ENCODE data around the gene VSTM2L.

The VSTM2L gene

GRCh38 chr20:37914672-37915433 lies 11.9 kb downstream of the VSTM2L start:
- Histone ChIP-seq H3K79me2 (ENCODE audit: insufficient read depth, low read length) (no peaks in the 10 kb centered on the region), H3K4me2 (ENCODE audit: insufficient read depth, low read length) (no peak overlapping the region), H3K27me3 (ENCODE audit: insufficient read depth, low read length, poor library complexity) (peaks cover 31% of the 10 kb centered on the region), H3K4me3 (ENCODE audit: low read depth in 1 of 2, low read length in 2 of 2) (no peak overlapping the region), H3K4me1 (ENCODE audit: insufficient read depth, low read length) (no peaks in the 10 kb centered on the region), H3K36me3 (ENCODE audit: insufficient read depth, low read length) (no peaks in the 10 kb centered on the region), H3K9me3 (ENCODE audit: insufficient read depth, low read length, severe bottlenecking) (no peaks in the 10 kb centered on the region), H3K27ac (ENCODE audit: low read length) (no peak overlapping the region), H4K20me1 (ENCODE audit: insufficient read depth, low read length) (peaks cover 14% of the 10 kb centered on the region), H2AFZ (ENCODE audit: low read depth, low read length) (no peak overlapping the region), H3K9ac (ENCODE audit: low read depth, low read length) (no peak overlapping the region)
- TF ChIP-seq EZH2 (IDR thresholded peaks at IDR 0.05; ENCODE audit: borderline replicate concordance, low read depth, low read length, severe bottlenecking) (no peak), CTCF (IDR thresholded peaks at IDR 0.05; ENCODE audit: borderline replicate concordance, extremely low read depth, low read length, poor library complexity, severe bottlenecking) (no peak)
- DNase-seq (no peak), ATAC-seq (ENCODE audit: insufficient read depth, low read depth) (no peak)

GRCh38 chr20:37915434-37915787 lies 12.5 kb downstream of the VSTM2L start:
- TF ChIP-seq CTCF (IDR thresholded peaks at IDR 0.05; ENCODE audit: borderline replicate concordance, extremely low read depth, low read length, poor library complexity, severe bottlenecking) (no peak), EZH2 (IDR thresholded peaks at IDR 0.05; ENCODE audit: borderline replicate concordance, low read depth, low read length, severe bottlenecking) (no peak)
- Histone ChIP-seq H3K79me2 (ENCODE audit: insufficient read depth, low read length) (no peaks in the 10 kb centered on the region), H3K36me3 (ENCODE audit: insufficient read depth, low read length) (no peaks in the 10 kb centered on the region), H3K9ac (ENCODE audit: low read depth, low read length) (no peak overlapping the region), H3K27me3 (ENCODE audit: insufficient read depth, low read length, poor library complexity) (peaks cover 30% of the 10 kb centered on the region), H3K4me3 (ENCODE audit: low read depth in 1 of 2, low read length in 2 of 2) (no peak overlapping the region), H3K4me2 (ENCODE audit: insufficient read depth, low read length) (no peak overlapping the region), H3K9me3 (ENCODE audit: insufficient read depth, low read length, severe bottlenecking) (no peaks in the 10 kb centered on the region), H2AFZ (ENCODE audit: low read depth, low read length) (no peak overlapping the region), H3K4me1 (ENCODE audit: insufficient read depth, low read length) (no peaks in the 10 kb centered on the region), H4K20me1 (ENCODE audit: insufficient read depth, low read length) (peaks cover 19% of the 10 kb centered on the region), H3K27ac (ENCODE audit: low read length) (no peak overlapping the region)
- ATAC-seq (ENCODE audit: insufficient read depth, low read depth) (no peak), DNase-seq (no peak)

GRCh38 chr20:37915800-37916570 lies 13.1 kb downstream of the VSTM2L start:
- DNase-seq: no peak
- no peaks in the 10 kb centered on the region for H3K4me1 ChIP-seq (ENCODE audit: insufficient read depth, low read length)
- peaks cover 19% of the 10 kb centered on the region for H4K20me1 ChIP-seq (ENCODE audit: insufficient read depth, low read length)
- H3K9me3 ChIP-seq (ENCODE audit: insufficient read depth, low read length, severe bottlenecking): no peaks in the 10 kb centered on the region
- TF ChIP-seq CTCF (IDR thresholded peaks at IDR 0.05; ENCODE audit: borderline replicate concordance, extremely low read depth, low read length, poor library complexity, severe bottlenecking) (no peak), EZH2 (IDR thresholded peaks at IDR 0.05; ENCODE audit: borderline replicate concordance, low read depth, low read length, severe bottlenecking) (no peak)
- H3K79me2 ChIP-seq (ENCODE audit: insufficient read depth, low read length): no peaks in the 10 kb centered on the region
- H3K9ac ChIP-seq (ENCODE audit: low read depth, low read length): no peak overlapping the region
- H3K4me2 ChIP-seq (ENCODE audit: insufficient read depth, low read length): no peak overlapping the region
- H2AFZ ChIP-seq (ENCODE audit: low read depth, low read length): no peak overlapping the region
- no peak for ATAC-seq (ENCODE audit: insufficient read depth, low read depth)
- no peak overlapping the region for H3K27ac ChIP-seq (ENCODE audit: low read length)
- no peaks in the 10 kb centered on the region for H3K36me3 ChIP-seq (ENCODE audit: insufficient read depth, low read length)
- H3K4me3 ChIP-seq (ENCODE audit: low read depth in 1 of 2, low read length in 2 of 2): no peak overlapping the region
- peaks cover 30% of the 10 kb centered on the region for H3K27me3 ChIP-seq (ENCODE audit: insufficient read depth, low read length, poor library complexity)

Data from DND-41 (cell line).